Adrenal gland (tissue), 5 donors: ENCODE measurements around the gene ANKRD33B.

Experiments used
- POLR2A ChIP-seq, 2 donors: fragments of 450-650 bp; IDR thresholded peaks; one replicate each; pipeline ENCODE4 v1.6.1; 2017; ENCODE audit warnings: antibody characterized with exemption in 2 of 2, mild to moderate bottlenecking in 2 of 2, moderate library complexity in 1 of 2
- TF ChIP-seq, protein P1 (sequence below), 6 experiments: fragments of 450-650 bp in 4 of 6; fragments of 200-600 bp in 2 of 6; sonication (generic) in 1 of 6; IDR thresholded peaks; 1 replicate in 5 of 6; 2 replicates in 1 of 6; pipeline versions ENCODE4 v1.5.1 to v1.8.0; 2016 to 2021; ENCODE audit warnings: antibody characterized with exemption in 6 of 6, mild to moderate bottlenecking in 2 of 6, moderate library complexity in 1 of 6
- donor health status: DM: no; HTN: no; CAD: no.

GRCh38 chr5:10691826-10692785, 128.2 kb downstream of the ANKRD33B start:
- TF ChIP-seq POLR2A (IDR thresholded peaks at IDR 0.05), result no peak
- TF ChIP-seq, protein P1, sequence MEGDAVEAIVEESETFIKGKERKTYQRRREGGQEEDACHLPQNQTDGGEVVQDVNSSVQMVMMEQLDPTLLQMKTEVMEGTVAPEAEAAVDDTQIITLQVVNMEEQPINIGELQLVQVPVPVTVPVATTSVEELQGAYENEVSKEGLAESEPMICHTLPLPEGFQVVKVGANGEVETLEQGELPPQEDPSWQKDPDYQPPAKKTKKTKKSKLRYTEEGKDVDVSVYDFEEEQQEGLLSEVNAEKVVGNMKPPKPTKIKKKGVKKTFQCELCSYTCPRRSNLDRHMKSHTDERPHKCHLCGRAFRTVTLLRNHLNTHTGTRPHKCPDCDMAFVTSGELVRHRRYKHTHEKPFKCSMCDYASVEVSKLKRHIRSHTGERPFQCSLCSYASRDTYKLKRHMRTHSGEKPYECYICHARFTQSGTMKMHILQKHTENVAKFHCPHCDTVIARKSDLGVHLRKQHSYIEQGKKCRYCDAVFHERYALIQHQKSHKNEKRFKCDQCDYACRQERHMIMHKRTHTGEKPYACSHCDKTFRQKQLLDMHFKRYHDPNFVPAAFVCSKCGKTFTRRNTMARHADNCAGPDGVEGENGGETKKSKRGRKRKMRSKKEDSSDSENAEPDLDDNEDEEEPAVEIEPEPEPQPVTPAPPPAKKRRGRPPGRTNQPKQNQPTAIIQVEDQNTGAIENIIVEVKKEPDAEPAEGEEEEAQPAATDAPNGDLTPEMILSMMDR (IDR thresholded peaks at IDR 0.05), result no peak
